D341Med (cell line): ENCODE data around the gene GPS2.

Experiments
- DNase-seq: peaks from one replicate; pipeline ENCODE4 v3.0.0; 2012; ENCODE audit warnings: low spot score

GPS2 gene

DNA sequence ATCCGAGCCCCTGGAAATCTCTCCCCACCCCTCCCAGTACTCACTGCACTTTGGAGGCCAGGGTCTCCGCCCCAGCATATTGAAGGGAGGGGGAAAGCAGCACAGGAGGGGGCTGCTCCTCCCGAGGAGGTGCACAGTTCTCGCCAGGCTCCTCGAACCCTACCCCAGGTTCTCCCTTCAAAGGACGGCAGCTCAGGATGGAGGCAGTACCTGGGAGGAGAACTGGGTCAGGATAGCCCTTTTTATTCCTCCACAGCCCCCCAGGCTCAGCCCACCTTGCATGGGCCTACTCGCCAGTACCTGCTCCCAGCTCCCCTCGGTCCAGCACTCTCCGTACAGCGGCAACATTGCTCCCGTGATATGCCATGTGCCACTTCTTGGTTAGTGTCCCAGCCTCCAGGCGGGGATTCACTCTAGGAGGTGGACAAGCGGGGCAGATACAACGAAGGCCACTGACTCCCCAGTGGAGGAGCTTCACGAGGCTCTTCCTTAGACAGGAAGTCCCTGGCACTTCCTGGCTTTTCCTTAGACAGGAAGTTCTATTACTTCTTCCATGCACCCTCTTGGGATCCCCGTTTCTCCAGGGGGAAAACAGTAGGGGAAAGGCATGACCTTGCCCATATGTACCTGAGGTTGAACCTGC is 2.1 kb upstream of the GPS2 start:
- no peak for DNase-seq

DNA sequence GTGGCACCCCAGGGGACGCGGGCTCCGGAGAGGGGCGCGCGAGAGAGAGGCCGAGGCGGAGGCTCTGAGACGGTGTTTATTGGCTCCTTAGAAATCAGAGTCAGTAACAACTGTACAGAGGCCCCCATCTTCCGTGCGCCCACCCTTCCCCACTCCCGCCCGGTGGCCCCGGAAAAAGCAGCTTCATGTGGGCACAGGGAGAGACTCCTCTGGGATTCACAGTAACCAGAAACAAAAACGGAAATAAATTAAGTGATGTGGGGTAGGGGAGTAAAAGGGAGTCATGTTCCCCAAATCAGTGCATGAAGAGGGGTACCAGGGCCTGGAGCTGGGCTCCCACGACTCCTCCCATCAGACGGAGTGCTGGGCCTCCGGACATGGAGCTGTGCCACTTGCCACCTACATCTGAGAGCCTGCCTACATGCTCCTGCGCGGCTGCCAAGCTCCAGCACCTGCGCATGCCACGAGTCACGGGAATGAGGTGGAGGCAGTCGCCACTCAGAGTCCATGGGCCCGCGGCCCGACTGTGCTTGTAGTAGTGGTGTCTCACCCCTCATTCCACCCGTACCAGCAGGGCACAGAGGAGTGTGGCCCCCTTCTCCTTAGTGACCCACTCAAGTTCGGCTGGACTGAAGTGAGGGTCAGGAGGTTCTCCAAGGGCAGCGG is 543 bp upstream of the GPS2 start:
- no peak for DNase-seq

DNA sequence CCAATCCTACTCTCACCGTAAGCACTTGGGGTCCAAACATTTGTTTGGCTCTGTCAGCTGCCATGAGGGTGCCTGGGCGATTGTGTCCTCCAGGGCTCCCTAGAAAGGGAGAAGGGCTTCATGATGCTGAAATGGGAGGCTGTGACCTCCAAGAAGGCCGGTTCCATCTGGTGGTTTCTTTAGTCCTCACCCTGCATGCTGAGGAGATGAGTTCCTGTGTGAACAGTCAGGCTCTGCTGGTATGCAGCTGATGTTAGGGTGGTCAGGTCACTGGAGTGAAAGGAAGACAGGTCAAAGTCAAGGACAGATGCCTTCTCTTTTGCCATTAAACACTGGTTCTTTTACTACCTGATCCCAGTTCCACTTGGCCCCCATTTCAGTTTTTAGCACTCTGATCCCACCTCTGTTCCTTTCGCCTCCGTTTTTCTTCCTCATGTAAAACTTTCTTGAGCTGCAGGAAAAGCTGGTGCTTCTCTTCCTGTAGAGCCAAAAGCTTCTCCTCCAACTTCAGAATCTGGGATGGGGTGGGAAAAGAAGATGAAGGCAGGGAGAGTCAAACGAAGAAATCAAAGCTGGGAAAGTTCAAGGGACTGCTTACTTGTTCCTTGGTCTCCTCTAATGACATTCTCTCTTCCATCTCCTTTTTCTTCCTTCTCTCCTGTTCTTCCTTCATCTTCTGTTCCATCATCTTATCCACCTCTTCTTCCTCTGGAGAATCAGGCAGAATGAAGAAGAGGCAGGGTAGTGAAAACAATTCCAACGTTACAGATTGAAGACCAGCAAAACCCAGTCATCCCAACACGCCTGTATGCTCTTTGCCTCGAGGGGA is 1.1 kb downstream of the GPS2 start:
- DNase-seq: no peak

DNA sequence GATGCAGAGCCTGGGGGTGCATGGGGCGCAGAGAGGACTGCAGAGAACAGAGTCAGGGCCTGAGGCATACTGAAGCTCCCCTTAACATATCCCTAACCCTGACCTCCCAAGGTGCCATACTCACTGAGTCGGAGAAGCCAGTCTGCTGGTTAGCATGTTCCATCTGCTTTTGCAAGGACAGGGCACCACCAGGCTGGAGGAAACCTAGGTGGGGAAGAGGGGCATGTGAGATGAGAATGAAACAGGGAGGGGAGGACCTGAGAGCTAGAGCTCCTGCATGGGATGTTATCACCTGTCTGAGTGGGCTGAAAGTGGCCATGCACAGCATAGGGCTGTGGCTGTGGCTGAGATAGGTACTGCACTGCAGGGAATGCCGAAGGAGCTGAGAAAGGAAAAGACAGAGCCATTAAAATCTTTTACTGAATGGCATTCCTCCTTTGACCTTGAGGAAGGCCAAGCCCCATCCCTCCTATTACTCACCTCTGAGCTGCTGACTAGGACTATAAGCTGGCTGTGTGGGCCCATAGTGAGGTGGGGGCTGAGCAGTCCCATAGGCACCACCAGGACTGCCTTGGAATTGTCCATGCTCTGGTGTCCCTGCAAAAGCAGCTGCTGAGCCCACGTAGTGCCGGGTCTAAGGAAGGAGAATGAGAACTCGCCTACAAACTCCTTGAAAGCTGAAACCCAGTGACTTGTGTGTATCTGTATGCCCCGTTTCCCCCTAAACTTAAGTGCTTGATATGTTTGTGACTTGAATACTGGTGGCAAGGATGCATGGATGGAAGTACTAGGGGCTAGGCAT is 1.9 kb downstream of the GPS2 start:
- no peak for DNase-seq

DNA sequence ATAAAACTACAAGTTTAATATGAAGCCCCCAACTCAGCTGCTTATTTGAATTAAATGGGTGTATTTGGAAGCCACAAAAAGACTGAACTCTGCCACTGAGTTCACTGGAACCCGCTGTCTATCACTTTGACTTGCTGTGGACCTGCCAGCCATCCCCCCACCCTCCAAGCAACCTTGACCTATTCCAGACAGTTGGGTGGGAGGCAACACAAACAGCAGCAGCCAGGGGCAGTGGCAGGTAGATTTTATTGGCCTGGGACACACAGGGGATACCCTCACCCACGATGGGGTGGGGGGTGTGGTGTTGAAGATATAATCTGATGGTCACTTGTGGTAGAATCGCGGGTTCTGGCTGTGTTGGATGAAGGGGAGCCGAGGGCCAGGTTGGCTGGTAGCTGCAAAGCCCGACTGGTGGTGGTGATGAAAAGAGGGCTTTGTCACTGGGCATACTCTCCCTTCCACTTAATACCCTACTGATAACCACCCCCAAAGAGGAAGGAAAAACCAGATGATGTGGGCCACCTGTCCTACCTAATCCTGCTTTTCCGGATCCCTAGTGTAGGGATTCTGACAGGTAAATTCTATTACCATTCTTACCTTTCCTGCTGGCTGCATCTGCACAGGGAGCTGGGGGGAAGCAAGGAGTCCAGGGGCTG is 2.6 kb downstream of the GPS2 start:
- DNase-seq: no peak

DNA sequence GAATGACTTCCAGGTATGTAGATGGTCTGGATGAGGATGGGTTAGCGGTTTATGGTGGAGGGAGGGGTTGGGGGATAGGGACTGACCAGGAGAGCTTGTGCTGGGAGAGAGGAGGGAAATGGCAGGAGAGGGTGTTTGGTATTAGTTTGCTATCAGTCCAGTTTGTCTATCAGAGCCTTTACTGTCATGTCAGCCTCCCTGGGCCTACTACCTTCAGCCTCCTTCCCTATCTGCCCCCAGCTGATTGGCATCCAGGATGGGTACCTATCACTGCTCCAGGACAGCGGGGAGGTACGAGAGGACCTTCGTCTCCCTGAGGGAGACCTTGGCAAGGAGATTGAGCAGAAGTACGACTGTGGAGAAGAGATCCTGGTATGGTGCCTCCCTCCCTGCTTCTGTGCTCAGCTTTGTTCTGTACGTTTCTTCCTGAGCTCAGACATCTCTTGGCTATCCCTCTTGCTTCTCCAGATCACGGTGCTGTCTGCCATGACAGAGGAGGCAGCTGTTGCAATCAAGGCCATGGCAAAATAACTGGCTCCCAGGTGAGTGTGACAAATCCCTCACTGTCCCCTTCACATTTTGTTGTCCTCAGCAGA is 4.0 kb downstream of the GPS2 start:
- DNase-seq: no peak

DNA sequence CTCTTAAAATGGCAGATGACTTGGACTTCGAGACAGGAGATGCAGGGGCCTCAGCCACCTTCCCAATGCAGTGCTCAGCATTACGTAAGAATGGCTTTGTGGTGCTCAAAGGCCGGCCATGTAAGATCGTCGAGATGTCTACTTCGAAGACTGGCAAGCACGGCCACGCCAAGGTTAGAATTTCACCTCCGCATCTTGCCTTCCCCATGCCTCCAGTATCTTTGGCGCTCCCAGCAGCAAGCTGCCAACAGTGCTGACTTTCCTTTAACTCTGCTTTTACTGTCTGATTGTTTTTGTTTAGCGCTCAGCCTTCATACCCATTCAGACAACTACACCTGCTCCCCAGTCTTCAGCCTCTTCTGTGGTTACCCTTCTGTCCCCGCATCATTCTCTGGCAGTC is 5.5 kb downstream of the GPS2 start:
- no peak for DNase-seq

DNA sequence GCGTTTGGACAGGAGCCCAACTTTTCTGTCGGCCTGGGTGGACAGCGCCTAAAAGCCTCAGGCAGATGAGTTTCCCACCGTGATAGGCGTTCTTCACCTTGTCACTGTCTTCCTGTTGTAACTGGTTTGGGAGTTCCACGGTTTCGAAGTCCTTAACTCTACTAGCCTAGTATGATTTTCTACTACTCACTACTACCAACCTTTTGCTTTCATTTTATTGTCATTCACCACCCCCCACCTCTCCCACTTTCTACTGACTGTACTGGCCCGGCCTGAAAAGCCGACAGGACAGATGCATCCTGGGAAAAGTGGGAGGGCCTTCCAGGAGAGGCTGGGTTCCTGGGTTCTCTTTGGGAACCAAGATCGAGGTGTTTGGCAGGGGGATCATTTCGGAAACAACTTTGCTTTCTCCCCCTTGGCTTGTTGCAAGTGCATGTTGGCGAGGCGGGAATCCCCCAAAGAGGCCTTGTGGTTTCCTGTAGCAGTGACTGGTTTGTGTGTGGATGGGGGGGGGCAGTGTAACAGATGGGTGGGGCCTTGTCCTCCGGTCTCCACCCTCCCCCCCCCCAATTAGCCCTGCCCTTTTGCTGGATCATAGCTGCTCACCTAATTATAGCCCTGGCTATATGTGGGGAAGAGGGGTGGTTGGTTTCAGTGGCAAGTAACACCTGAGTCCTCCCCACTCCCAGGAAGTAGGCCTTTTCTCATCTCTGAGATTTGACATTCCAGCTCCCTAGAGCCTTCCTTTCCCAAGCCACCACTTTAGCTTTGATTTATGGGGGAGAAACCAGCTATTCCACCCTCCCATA is 6.3 kb downstream of the GPS2 start:
- peak; percentile 54 for DNase-seq

DNA sequence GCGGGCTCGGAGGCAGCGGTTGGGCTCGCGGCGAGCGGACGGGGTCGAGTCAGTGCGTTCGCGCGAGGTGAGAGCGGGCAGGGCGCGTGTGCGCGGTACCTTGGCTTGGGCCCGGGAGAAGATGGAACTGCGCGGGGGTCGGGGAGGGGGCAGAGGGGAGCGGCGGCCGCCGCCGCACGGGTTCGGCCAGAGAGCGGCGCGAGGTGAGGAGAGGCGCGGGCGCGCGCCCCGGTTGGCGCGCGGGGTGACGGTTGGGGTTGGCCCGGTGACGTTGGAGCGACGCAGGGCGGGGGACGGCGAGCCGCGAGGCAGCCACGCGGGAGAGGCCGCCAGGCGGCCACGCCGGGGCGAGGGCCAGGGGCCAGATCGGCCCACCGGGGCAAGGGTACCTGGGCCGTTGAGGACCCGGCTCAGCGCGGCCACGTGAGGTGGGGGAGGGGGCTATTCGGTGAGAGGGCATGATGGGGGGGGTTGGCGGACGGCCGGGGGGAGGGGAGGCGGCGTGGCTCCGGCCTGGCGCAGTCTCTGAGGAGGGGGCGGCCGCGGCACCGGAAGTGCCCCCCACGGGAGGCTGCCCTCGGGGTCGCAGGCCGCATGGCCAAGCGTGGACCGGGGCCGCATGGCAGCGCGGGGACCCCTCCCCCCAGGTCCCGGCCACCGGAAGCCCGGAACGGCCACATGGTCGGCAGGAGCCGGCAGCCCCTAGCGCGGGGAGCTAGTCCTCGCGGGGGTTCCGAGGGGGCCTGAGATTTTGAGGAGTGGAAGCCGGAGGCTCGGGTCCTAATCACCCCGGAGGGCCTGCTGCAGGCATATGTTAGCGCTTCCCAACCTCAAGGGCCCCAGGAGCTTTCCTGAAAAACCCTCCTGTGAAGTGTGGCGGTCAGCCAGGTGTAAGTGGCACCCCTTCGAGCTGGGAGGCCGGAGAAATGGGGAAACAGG is 7.2 kb downstream of the GPS2 start:
- DNase-seq: peak; percentile 41

DNA sequence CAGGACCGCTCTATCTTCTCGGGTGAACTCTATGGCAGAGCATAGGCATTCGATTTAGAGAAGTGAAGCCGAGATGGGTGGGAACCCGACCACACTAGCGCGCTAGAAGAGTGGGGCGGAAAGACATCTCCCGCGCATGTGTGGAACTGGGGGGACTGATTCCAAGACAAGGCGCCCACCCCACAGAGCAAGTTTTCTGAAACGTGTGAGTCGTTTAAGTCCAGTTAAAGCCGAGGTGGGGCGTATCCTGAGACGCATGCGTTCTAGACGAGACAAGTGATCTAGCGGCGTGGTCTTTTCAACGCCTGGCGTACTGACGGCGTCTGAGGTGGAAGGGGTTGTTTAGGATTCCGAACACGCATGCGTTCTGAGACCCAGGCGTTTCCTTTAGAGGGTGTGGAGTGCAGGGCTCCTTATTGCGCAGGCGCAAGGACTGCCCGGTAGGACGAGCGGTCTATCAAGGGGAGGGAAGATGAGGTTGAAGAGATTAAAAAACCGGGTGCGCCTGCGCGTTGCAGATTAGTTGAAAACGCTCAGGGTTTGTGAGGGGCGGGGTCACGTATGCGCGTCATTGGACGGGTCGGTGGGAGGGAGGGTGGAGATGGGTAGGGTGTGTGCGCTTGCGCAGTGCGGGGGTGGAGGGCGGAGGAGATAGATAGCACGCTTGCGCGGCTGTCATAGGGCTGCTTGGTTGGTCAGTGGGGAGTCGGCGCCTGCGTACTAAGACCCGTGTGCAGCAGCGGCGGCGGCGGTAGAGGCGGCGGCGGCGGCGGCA is 8.1 kb downstream of the GPS2 start, which contains the start of gene EIF5A:
Gene EIF5A (plus strand): TSS at position 718 of the 775 bp plus-strand sequence. CDS start 2,008 bp downstream, outside the sequence.
- DNase-seq: peak; percentile 90

DNA sequence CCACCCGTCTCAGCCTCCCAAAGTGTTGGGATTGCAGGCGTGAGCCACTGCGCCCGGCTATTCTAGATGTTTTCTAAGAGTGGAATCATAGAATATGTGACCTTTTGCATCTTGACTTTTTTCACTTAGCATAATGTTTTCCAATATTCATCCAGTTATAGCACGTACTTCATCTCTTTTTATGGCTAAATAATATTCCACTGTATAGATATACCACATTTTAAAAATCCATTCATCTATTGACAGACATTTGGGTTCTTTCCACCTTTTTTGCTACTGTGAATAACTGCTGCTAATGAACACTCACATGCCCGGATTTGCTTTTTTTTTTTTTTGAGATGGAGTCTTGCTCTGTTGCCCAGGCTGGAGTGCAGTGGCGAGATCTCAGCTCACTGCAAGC is 11.0 kb downstream of the GPS2 start:
- DNase-seq: no peak

DNA sequence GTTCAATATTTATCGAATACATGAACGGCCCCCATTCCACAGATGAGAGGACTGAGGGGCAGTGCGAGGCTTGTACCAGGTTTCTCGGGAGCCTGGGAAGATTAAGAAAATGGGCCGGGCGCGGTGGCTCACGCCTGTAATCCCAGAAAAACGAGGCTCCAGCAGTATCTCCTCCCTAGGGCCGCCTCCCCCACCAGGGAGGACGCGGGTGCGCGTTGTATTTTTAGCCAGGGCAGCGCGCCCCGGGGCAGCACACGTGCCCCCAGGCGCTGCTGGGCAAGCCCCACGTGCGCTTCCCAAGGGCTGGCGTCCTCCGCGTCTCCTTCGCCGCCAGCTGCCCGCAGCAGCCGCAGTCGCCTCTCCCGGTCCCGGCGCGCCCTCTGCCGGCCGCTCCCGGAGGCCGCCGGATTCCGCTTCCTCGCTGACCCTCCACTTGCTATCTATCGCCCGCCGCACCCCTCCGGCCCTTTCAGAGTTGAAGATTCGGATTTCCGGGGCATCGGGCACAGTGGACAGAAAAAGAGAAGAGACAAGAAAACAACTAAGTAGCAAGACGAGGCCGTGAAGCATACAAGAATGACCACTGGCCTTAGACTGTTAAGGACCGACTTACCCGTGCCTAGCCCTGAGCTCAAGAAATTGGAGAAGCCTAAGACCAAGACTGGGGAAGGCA is 18.8 kb downstream of the GPS2 start:
- peak; percentile 89 for DNase-seq

DNA sequence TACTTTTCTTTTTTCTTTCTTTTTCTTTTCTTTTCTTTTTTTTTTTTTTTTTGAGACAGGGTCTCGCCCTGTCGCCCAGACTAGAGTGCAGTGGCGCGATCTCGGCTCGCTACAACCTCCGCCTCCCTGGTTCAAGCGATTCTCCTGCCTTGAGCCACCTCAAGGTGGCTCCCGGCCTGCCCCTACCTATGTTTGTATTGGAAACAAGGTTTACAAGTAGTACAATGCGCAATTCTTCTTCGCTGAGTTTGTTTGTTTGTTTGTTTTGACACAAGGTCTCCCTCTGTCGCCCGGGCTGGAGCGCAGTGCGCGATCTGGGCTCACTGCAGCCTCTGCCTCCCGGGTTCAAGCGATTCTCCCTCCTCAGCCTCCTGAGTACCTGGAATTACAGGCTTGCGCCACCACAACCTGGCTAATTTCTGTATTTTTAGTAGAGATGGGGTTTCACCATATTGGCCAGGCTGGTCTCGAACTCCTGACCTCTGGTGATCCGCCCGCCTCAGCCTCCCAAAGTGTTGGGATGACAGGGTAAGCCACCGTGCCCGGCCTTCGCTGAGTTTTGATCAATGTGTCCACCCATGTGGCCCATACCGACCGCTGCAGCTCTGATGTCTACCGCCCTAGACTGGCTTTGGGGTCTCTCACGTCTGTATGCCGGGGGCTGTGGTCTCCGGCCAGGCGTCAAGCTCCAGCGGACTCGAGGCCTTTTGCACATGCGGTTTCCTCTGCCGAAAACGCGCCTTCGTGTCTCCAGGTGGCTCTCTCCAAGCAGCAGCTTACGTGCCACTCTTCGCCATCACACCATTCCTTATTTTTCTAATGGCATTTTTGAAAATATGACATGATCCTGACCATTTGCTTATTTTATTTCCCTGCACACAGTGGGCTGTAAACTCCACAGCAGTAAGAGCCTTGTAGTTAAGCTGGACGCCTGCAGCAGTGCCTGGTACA is 19.7 kb downstream of the GPS2 start:
- DNase-seq: peak; percentile 5

DNA sequence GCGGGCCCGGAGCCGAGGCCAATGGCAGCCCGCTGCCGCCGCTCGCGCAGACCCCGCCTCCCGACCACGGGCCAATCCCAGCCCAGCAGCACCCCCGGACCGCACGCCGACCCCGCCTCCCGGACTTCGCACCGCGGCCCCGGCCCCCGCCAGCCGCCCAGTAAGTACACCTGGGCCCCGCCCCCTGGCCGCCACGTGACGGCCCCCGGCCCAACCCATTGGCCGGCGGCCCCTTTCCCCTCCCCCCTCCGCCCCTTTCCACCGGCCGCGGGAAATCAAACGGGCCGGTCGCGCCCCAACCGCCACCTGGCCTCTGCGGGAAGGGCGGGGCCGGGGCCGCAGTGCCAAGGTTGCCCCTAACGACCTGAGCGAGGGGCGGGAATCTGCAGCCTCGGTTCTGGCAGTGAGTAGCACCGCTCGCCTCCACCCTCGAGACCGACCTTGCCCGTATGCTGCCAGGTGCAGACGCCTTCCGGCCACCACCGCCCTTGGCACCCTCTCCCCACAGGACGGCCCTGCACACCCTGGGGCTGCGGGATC is 20.5 kb downstream of the GPS2 start, which contains the start of gene YBX2:
Gene YBX2 (minus strand): TSS at position 26 of the 540 bp plus-strand sequence. CDS start 139 bp downstream, outside the sequence.
- DNase-seq: peak; percentile 76

DNA sequence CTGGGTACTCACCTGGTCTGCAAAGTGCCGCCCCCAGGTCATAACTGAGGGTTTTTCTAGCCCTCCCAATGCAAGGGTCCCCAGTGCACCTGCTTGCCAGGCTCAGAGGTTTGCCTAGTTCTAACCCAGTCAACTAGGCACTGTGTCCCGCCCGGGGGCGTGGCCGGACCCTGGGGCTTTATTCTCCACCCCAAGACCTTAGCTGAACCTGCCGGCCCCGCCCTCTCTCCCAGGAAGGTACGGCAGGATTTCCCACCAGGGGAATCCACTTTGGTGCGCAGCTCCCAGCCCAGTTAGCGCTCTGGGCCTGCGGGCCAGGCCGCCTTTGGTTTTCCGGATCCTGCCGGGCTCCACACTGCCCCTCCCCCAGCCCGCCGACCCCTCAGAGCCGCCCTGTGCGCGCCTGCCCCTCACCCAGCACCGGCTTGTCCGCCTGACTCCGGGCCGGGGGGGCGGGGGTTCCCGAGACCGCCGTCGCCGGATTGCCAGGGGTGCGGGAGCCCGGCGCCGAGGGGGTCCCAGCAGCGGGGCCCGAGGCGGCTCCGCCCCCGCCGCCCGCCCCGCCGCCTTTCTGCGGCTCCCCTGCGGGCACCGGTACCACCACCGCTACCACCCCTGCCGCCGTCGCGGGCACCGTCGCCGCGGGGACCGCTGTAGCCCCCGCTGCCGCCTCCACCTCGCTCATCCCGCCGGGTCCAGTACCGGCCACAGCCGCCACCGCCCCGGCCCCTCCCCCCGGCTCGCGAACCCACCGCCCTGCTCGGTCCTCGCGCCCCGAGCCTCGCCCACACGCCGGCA is 21.1 kb downstream of the GPS2 start:
- peak; percentile 20 for DNase-seq
